K562 (cell line): ENCODE measurements around the gene HSPB2. TPM values are rescaled to one million over a fixed set of nuclear protein-coding genes. Genes with fewer than 3 reads are reported as not detected.
A peak's percentile ranks its signal among the peaks of the same experiment; 100 is the strongest.

ENCODE experiments used
- ELK3 ChIP-seq: fragments of 450-650 bp; formaldehyde crosslinking; IDR thresholded peaks from 2 replicates; pipeline ENCODE4 v1.4.0; 2020; ENCODE audit warnings: mild to moderate bottlenecking
- GABPA ChIP-seq: fragments of 200-800 bp; sonication (Bioruptor generic); conservative IDR thresholded peaks from 2 replicates; pipeline ENCODE4 v1.6.1; 2016; ENCODE audit warnings: low read depth, missing genetic modification characterization, missing compliant biosample characterization
- KAT2B ChIP-seq: IDR thresholded peaks from one replicate; pipeline ENCODE4 v1.6.1; 2012; ENCODE audit warnings: low read depth, mild to moderate bottlenecking, control low read depth, inconsistent platforms, low read length, moderate library complexity
- NFE2L1 ChIP-seq: fragments of 450-650 bp; IDR thresholded peaks from 2 replicates; pipeline ENCODE4 v1.6.1; 2016; ENCODE audit warnings: missing genetic modification characterization, low read depth, mild to moderate bottlenecking, missing compliant biosample characterization, moderate library complexity, borderline replicate concordance
- POLR2A ChIP-seq: fragments of 450-650 bp; conservative IDR thresholded peaks from 2 replicates; pipeline ENCODE4 v1.6.1; 2016
- POLR3A ChIP-seq: IDR thresholded peaks from 2 replicates; pipeline ENCODE4 v1.6.1; 2011; ENCODE audit warnings: borderline replicate concordance, mild to moderate bottlenecking, moderate library complexity; ENCODE audit not compliant: insufficient read length, insufficient read depth; ENCODE audit errors: extremely low read depth
- RBFOX2 ChIP-seq: fragments of 200-400 bp; formaldehyde crosslinking; IDR thresholded peaks from 2 replicates; pipeline ENCODE4 v1.6.1; 2017; ENCODE audit warnings: low read depth, mild to moderate bottlenecking, low read length, moderate library complexity
- RBM14 ChIP-seq: fragments of 200-400 bp; formaldehyde crosslinking; IDR thresholded peaks from 2 replicates; pipeline ENCODE4 v1.6.1; 2018; ENCODE audit warnings: low read depth, mild to moderate bottlenecking, low read length, moderate library complexity, borderline replicate concordance; ENCODE audit not compliant: insufficient read depth
- RCOR1 ChIP-seq, 2 experiments: IDR thresholded peaks; 2 replicates each; pipeline ENCODE4 v1.6.1; 2012; ENCODE audit warnings: low read depth in 2 of 2, low read length in 2 of 2, borderline replicate concordance in 1 of 2, improper control_type of control experiment in 1 of 2
- RHOXF2B ChIP-seq: fragments of 250-450 bp; sonication (Bioruptor Pico); conservative IDR thresholded peaks from 2 replicates; pipeline ENCODE4 v1.5.1; 2021
- YBX1 ChIP-seq: fragments of 450-650 bp; IDR thresholded peaks from 2 replicates; pipeline ENCODE4 v1.7.1; 2016; ENCODE audit warnings: mild to moderate bottlenecking
- ZNF263 ChIP-seq: sonication (generic); formaldehyde crosslinking; IDR thresholded peaks from 2 replicates; pipeline ENCODE4 v1.8.0; 2022; ENCODE audit warnings: mild to moderate bottlenecking, missing genetic modification reagents, borderline replicate concordance
- ZNF609 ChIP-seq: sonication (generic); formaldehyde crosslinking; IDR thresholded peaks from 2 replicates; pipeline ENCODE4 v1.8.1; 2023; ENCODE audit warnings: missing genetic modification reagents, mild to moderate bottlenecking, borderline replicate concordance
- ZNF79 ChIP-seq: fragments of 250-450 bp; sonication (Bioruptor Pico); IDR thresholded peaks from 2 replicates; pipeline ENCODE4 v1.4.0; 2020; ENCODE audit warnings: low read depth, mild to moderate bottlenecking, moderate library complexity
- polyA plus RNA-seq, 8 experiments: library from polyadenylated mRNA; depleted of rRNA in 4 of 8; stranded (reverse) in 5 of 8; unstranded in 3 of 8; fragments of >200 nt; fragmentation: Nextera tagmentation in 2 of 8; fragmentation: Illumina TruSeq in 1 of 8; extraction: Ambion mirVana in 2 of 8; extraction: Trizol in 1 of 8; gene quantifications; 2 replicates each; pipeline versions ENCODE4 v1.2.1 to v1.2.3, GENCODE V29; 2011 to 2014; ENCODE audit warnings: inconsistent platforms in 1 of 8, missing spikeins in 1 of 8
- total RNA-seq, 7 experiments: library from RNA; depleted of rRNA in 6 of 7; stranded (reverse); fragments of >200 nt in 6 of 7; fragmentation: Illumina TruSeq in 2 of 7; extraction: Trizol in 2 of 7; gene quantifications; 2 replicates each; pipeline versions ENCODE4 v1.2.1 to v1.2.3, GENCODE V29; 2011 to 2021; ENCODE audit warnings: low replicate concordance in 1 of 7

The HSPB2 gene
- total and polyA plus RNA-seq, 9 of the 15 experiments (the other 6 are each of a cell fraction or from before 2014, with no cell fraction given): 0.06 to 0.35 (median 0.11) TPM; not detected in 5

- TF ChIP-seq POLR3A (no peak), RBM14 (no peak), NFE2L1 (tag) (no peak), RHOXF2B (CRISPR knock-in tag) (no peak), ZNF609 (CRISPR knock-in tag) (no peak), ZNF263 (CRISPR knock-in tag) (no peak), RCOR1 (IDR thresholded peaks at IDR 0.05; ENCODE audit: borderline replicate concordance in 1 of 2, low read depth in 2 of 2, low read length in 2 of 2) (no peak), ZNF79 (CRISPR knock-in tag) (no peak), ELK3 (CRISPR knock-in tag) (no peak), KAT2B (no peak), YBX1 (no peak), GABPA (tag) (0 out of 2 replicates have a peak, but pooled peaks have one; percentile 15), POLR2A (no peak), RBFOX2 (no peak)
Observed at GRCh38 chr11:111871693-111872161, 40.8 kb upstream of the HSPB2 start (continued).
